ENCODE results near the gene UPF3A. TPM values are rescaled to one million over a fixed set of nuclear protein-coding genes. Genes with fewer than 3 reads are reported as not detected.

Gene UPF3A
- total and polyA plus RNA-seq, 7 donors, result 15.1 to 33.6 (median 20.0) TPM

DNA sequence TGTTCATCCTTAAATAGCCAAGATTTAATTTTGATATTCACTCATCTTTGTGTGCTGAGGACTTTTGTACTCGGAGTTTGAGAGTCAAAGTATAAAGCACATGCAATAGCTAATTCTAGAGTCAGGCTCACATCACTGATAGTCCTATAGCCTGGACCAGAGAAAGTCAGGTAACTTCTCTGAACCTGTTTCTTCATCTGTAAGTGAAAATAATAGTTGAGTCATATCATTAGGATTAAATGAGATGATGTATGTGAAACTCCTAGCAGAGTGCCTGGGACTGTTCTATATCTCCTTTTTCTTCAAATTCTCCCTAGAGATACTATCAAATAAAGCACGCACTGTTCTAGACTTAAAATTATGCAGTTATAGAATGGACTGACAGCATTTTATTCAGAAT, 41.9 kb downstream of the UPF3A start:
- H3K4me1 ChIP-seq, result peaks cover 9% of the 10 kb centered on the region
- WGBS, 3 donors, result 94 to 99% (median 97%) methylated on average over 2 of the region's 2 CpGs
- intact Hi-C loops (cut with DNase I), result no loop called here
- no peaks in the 10 kb centered on the region for H3K9me3 ChIP-seq
- TF ChIP-seq CTCF (IDR thresholded peaks at IDR 0.05), result no peak
- ATAC-seq (no peak), DNase-seq (no peak)
- peaks cover 5 to 73% of the 10 kb centered on the region in 2 donors for H3K36me3 ChIP-seq (ENCODE audit: insufficient read depth in 1 of 2, low read depth in 1 of 2)
- no peak overlapping the region for H3K4me3 ChIP-seq
- no peak overlapping the region for H3K27ac ChIP-seq
- no peaks in the 10 kb centered on the region for H3K27me3 ChIP-seq (ENCODE audit: insufficient read depth in 3 of 3, low read length in 2 of 3)

GRCh38 chr13:114324334-114324733, 42.9 kb downstream of the UPF3A start:
- TF ChIP-seq CTCF (IDR thresholded peaks at IDR 0.05), result no peak

DNA sequence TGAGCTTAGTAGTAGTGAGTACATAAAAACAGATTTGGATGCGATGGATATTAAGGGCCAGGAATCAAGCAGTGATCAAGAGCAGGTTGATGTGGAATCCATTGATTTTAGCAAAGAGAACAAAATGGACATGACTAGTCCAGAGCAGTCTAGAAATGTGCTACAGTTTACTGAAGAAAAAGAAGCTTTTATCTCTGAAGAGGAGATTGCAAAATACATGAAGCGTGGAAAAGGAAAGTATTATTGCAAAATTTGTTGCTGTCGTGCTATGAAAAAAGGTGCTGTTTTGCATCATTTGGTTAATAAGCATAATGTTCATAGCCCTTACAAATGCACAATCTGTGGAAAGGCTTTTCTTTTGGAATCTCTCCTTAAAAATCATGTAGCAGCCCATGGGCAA, 44.3 kb downstream of the UPF3A start:
- Histone ChIP-seq H3K27me3 (ENCODE audit: insufficient read depth in 3 of 3, low read length in 2 of 3) (no peaks in the 10 kb centered on the region), H3K27ac (no peak overlapping the region), H3K4me1 (no peaks in the 10 kb centered on the region), H3K36me3 (ENCODE audit: insufficient read depth in 1 of 2, low read depth in 1 of 2) (peaks cover 5 to 80% of the 10 kb centered on the region in 2 donors), H3K9me3 (no peaks in the 10 kb centered on the region), H3K4me3 (no peak overlapping the region)
- DNase-seq, result no peak
- WGBS, 3 donors, result 81 to 95% (median 82%) methylated on average over 3 of the region's 3 CpGs
- TF ChIP-seq CTCF (IDR thresholded peaks at IDR 0.05), result no peak
- intact Hi-C loops (cut with DNase I), result no loop called here
- ATAC-seq, result no peak

More at GRCh38 chr13:114324334-114324733, 42.9 kb downstream of the UPF3A start:
- H3K4me3 ChIP-seq, result no peak overlapping the region
- no peaks in the 10 kb centered on the region for H3K27me3 ChIP-seq (ENCODE audit: insufficient read depth in 3 of 3, low read length in 2 of 3)
- intact Hi-C loops (cut with DNase I), result no loop called here
- no peaks in the 10 kb centered on the region for H3K9me3 ChIP-seq
- DNase-seq (no peak), ATAC-seq (no peak)
- 95 to 99% (median 96%) methylated on average over 4 of the region's 4 CpGs for WGBS, 3 donors
- peaks cover 4% of the 10 kb centered on the region for H3K4me1 ChIP-seq
- H3K27ac ChIP-seq, result no peak overlapping the region
- H3K36me3 ChIP-seq (ENCODE audit: insufficient read depth in 1 of 2, low read depth in 1 of 2), result peaks cover 5 to 80% of the 10 kb centered on the region in 2 donors

- Histone ChIP-seq H3K27me3 (ENCODE audit: insufficient read depth in 3 of 3, low read length in 2 of 3) (no peaks in the 10 kb centered on the region), H3K4me3 (no peak overlapping the region), H3K4me1 (no peaks in the 10 kb centered on the region), H3K36me3 (ENCODE audit: insufficient read depth in 1 of 2, low read depth in 1 of 2) (peaks cover 5 to 57% of the 10 kb centered on the region in 2 donors), H3K27ac (no peak overlapping the region), H3K9me3 (no peaks in the 10 kb centered on the region)
- intact Hi-C loops (cut with DNase I), result no loop called here
- no peak for TF ChIP-seq CTCF (IDR thresholded peaks at IDR 0.05)
- 82 to 87% (median 86%) methylated on average over 6 of the region's 6 CpGs for WGBS, 3 donors
- DNase-seq (no peak), ATAC-seq (no peak)
These were observed 46.6 kb downstream of the UPF3A start for GRCh38 chr13:114328034-114328433.

DNA sequence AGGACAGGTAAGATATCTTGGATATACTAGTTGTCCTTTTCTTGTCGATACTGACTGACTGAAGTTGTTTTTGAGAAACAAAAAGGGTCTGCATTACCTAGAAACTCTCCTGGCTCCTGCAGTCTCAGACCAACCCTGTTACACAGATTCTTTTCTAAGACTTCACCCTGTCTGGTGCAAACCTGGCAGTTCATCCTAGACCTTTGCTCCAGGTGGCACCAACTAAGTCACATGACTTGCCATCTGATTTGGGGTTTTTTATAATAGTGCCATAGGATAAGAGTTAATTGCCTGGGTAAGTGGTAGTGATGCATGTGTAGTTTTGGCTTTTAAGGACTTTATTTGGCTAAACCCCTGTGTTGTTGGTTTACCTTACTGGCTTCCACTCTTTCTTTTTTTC, 47.2 kb downstream of the UPF3A start:
- intact Hi-C loops (cut with DNase I), result no loop called here
- Histone ChIP-seq H3K27me3 (ENCODE audit: insufficient read depth in 3 of 3, low read length in 2 of 3) (no peaks in the 10 kb centered on the region), H3K36me3 (ENCODE audit: insufficient read depth in 1 of 2, low read depth in 1 of 2) (peaks cover 5 to 51% of the 10 kb centered on the region in 2 donors), H3K9me3 (no peaks in the 10 kb centered on the region), H3K4me3 (no peak overlapping the region), H3K4me1 (no peaks in the 10 kb centered on the region), H3K27ac (no peak overlapping the region)
- TF ChIP-seq CTCF (IDR thresholded peaks at IDR 0.05), result no peak
- 94 to 100% (median 96%) methylated on average over 1 of the region's 1 CpG for WGBS, 3 donors
- ATAC-seq (no peak), DNase-seq (no peak)

All from psoas muscle (tissue), 8 donors.